CD14-positive monocyte (primary cell): Measurements from ENCODE around the gene ELMO1. TPM values are rescaled to one million over a fixed set of nuclear protein-coding genes. Genes with fewer than 3 reads are reported as not detected.

Experiments
- DNase-seq, 3 donors: peaks; one replicate each; pipeline ENCODE4 v3.0.0-alpha.2; 2011 to 2022
- H2AFZ ChIP-seq: 2 replicates; pipeline ENCODE4 v1.6.0; 2012; ENCODE audit warnings: mild to moderate bottlenecking, low read depth, low read length, inconsistent platforms; ENCODE audit not compliant: insufficient read depth, poor library complexity, severe bottlenecking
- H3K27ac ChIP-seq, 2 donors: 1 replicate in 1 of 2; 2 replicates in 1 of 2; pipeline ENCODE4 v1.5.1; 2012 to 2013; ENCODE audit warnings: low read length in 2 of 2, control low read depth in 1 of 2, inconsistent platforms in 1 of 2, low read depth in 1 of 2, mild to moderate bottlenecking in 1 of 2
- H3K27me3 ChIP-seq, 2 donors: one replicate each; pipeline versions ENCODE4 v1.6.0 to v1.6.1; 2011 to 2013; ENCODE audit warnings: low read length in 2 of 2; ENCODE audit not compliant: control insufficient read depth in 2 of 2, insufficient read depth in 2 of 2
- H3K36me3 ChIP-seq, 2 donors: replicated peaks in 1 of 2; 1 replicate in 1 of 2; 2 replicates in 1 of 2; pipeline versions ENCODE4 v1.5.1 to v1.6.1; 2012 to 2013; ENCODE audit warnings: low read length in 2 of 2, control low read depth in 1 of 2, inconsistent platforms in 1 of 2, mild to moderate bottlenecking in 1 of 2; ENCODE audit not compliant: insufficient read depth in 2 of 2, control insufficient read depth in 1 of 2
- H3K4me1 ChIP-seq, 2 donors: 1 replicate in 1 of 2; 2 replicates in 1 of 2; pipeline versions ENCODE4 v1.5.1 to v1.6.1; 2012 to 2013; ENCODE audit warnings: low read length in 2 of 2, control low read depth in 1 of 2, inconsistent platforms in 1 of 2, mild to moderate bottlenecking in 1 of 2, moderate library complexity in 1 of 2; ENCODE audit not compliant: insufficient read depth in 2 of 2, control insufficient read depth in 1 of 2
- H3K4me2 ChIP-seq: replicated peaks from 2 replicates; pipeline ENCODE3; 2012; ENCODE audit warnings: low read length, moderate library complexity, mild to moderate bottlenecking; ENCODE audit not compliant: poor library complexity, severe bottlenecking; ENCODE audit errors: extremely low read depth
- H3K4me3 ChIP-seq, 3 experiments: fragments of 200-600 bp in 1 of 3; sonication (generic) in 1 of 3; replicated peaks in 1 of 3; 1 replicate in 2 of 3; 2 replicates in 1 of 3; pipeline ENCODE4 v1.5.1; 2011 to 2013; ENCODE audit warnings: low read length in 3 of 3, mild to moderate bottlenecking in 3 of 3, control low read depth in 2 of 3, low read depth in 2 of 3, inconsistent platforms in 1 of 3, moderate library complexity in 1 of 3
- H3K79me2 ChIP-seq: 2 replicates; pipeline ENCODE4 v1.6.0; 2012; ENCODE audit warnings: mild to moderate bottlenecking, control low read depth, inconsistent platforms, low read length, moderate library complexity; ENCODE audit not compliant: insufficient read depth
- H3K9ac ChIP-seq: 2 replicates; pipeline ENCODE4 v1.6.0; 2017; ENCODE audit warnings: low read length, mild to moderate bottlenecking; ENCODE audit not compliant: insufficient read depth, poor library complexity, severe bottlenecking
- H3K9me3 ChIP-seq, 2 donors: replicated peaks in 1 of 2; 1 replicate in 1 of 2; 2 replicates in 1 of 2; pipeline versions ENCODE4 v1.5.1 to v1.6.1; 2012 to 2013; ENCODE audit warnings: low read length in 2 of 2, control low read depth in 1 of 2; ENCODE audit not compliant: control insufficient read depth in 1 of 2, insufficient read depth in 1 of 2
- H4K20me1 ChIP-seq: 2 replicates; pipeline ENCODE4 v1.6.0; 2012; ENCODE audit warnings: mild to moderate bottlenecking, low read length, control low read depth, moderate library complexity; ENCODE audit not compliant: insufficient read depth
- H3K27ac Mint-ChIP-seq, 7 donors: one replicate each; pipeline ENCODE4 v1.8.0; 2020; ENCODE audit warnings: mild to moderate bottlenecking in 7 of 7, mixed read lengths in 7 of 7, moderate library complexity in 6 of 7, inconsistent platforms in 2 of 7
- H3K27me3 Mint-ChIP-seq, 3 donors: one replicate each; pipeline ENCODE4 v1.8.0; 2021 to 2022; ENCODE audit warnings: low read depth in 3 of 3, mild to moderate bottlenecking in 3 of 3, mixed read lengths in 3 of 3, moderate library complexity in 3 of 3, inconsistent platforms in 1 of 3
- H3K36me3 Mint-ChIP-seq, 2 donors: one replicate each; pipeline ENCODE4 v1.8.0; 2020; ENCODE audit warnings: mixed read lengths in 2 of 2, inconsistent platforms in 1 of 2, mild to moderate bottlenecking in 1 of 2
- H3K4me1 Mint-ChIP-seq: one replicate; pipeline ENCODE4 v1.8.0; 2020; ENCODE audit warnings: mild to moderate bottlenecking, mixed read lengths
- H3K4me3 Mint-ChIP-seq, 2 donors: one replicate each; pipeline ENCODE4 v1.8.0; 2020; ENCODE audit warnings: mild to moderate bottlenecking in 2 of 2, mixed read lengths in 2 of 2, moderate library complexity in 1 of 2
- H3K9me3 Mint-ChIP-seq, 7 donors: one replicate each; pipeline ENCODE4 v1.8.0; 2020 to 2022; ENCODE audit warnings: mixed read lengths in 7 of 7, mild to moderate bottlenecking in 6 of 7, moderate library complexity in 6 of 7, inconsistent platforms in 2 of 7
- CTCF ChIP-seq: fragments of 200-600 bp; IDR thresholded peaks from one replicate; pipeline ENCODE4 v1.8.0; 2022; ENCODE audit warnings: antibody characterized with exemption, mild to moderate bottlenecking
- WGBS: methylation state at CpG from one replicate; pipeline ENCODE4 v1.1.5; 2013; ENCODE audit warnings: missing lambda C conversion rate; ENCODE audit not compliant: insufficient coverage; 5-methylcytosine and 5-hydroxymethylcytosine counted together
- intact Hi-C, 2 donors: fragments of 100-400 bp; cut with micrococcal nuclease; formaldehyde crosslinking; loops; one replicate each; pipeline versions ENCODE4 v1.15.0 to v1.15.1; 2023
- polyA plus RNA-seq, 3 donors: library from polyadenylated mRNA; depleted of rRNA in 1 of 3; unstranded in 2 of 3; stranded (reverse) in 1 of 3; fragments of 300-500 nt in 2 of 3; fragments of >200 nt in 1 of 3; fragmentation: Illumina TruSeq in 2 of 3; gene quantifications; 1 replicate in 2 of 3; 2 replicates in 1 of 3; pipeline ENCODE4 v1.2.3, GENCODE V29; 2012 to 2021

ELMO1 gene
- polyA plus RNA-seq, 3 donors: 46.6 to 50.2 (median 46.7) TPM

DNA sequence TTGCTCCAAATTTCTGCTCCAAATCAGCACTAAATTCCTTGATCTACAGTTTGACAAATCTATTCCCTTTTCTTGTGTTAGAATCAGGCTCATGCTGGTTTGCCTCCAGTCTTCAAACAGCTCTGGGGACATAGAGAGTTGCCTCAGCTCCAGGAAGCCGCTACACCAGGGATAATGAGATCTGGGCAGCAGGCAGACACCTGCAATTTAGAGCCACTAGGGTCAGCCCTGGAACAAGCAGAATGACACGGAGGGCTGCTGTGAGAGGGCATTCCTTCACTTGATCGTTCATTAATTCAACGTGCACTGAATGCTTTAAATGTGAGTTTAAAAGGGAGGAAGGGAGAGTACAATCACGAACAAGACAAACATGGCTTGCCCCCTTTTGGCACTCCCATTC lies 3.7 kb upstream of the ELMO1 start:
- Histone ChIP-seq H3K9ac (no peak overlapping the region), H3K27me3 (no peaks in the 10 kb centered on the region), H3K4me1 (peaks cover 12 to 15% of the 10 kb centered on the region in 2 donors), H3K27ac (no peak overlapping the region), H3K79me2 (peaks cover 12% of the 10 kb centered on the region), H3K36me3 (no peaks in the 10 kb centered on the region), H3K4me2 (no peak overlapping the region), H4K20me1 (peaks cover under 1% of the 10 kb centered on the region), H3K9me3 (no peaks in the 10 kb centered on the region), H3K4me3 (no peak overlapping the region), H2AFZ (no peak overlapping the region)
- Mint-ChIP-seq H3K27me3 (peaks cover 2 to 5% (median 3%) of the 10 kb centered on the region in 3 donors), H3K36me3 (peaks cover 0 to 3% of the 10 kb centered on the region in 2 donors), H3K9me3 (no peaks in the 10 kb centered on the region), H3K4me3 (no peak overlapping the region), H3K27ac (no peak overlapping the region), H3K4me1 (peaks cover 17% of the 10 kb centered on the region)
- intact Hi-C loops: no loop called here
- WGBS: 94% methylated on average over 3 of the region's 5 CpGs
- no peak for TF ChIP-seq CTCF
- no peak for DNase-seq

DNA sequence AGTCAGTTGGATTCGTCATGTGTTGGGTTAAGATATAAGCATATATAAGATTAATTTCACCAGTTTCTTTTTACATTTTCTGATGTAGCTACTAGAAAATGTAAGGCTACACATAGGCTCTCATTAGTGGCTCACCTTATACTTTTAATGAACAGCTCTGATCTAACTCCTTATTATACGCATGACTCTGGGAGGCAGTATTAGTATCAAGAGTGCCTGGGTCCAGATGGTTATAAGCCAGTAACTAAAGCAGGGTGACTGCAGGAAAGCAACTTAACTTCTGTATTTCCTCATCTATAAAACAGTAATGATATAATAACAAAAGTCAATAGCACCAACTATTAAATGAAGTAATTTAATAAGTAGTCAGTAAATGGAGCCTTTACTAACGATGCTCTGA lies 1.4 kb upstream of the ELMO1 start:
- Histone ChIP-seq H3K4me3 (no peak overlapping the region), H3K4me1 (peaks cover 34 to 38% of the 10 kb centered on the region in 2 donors), H3K27ac (no peak overlapping the region), H3K79me2 (peaks cover 30% of the 10 kb centered on the region), H3K36me3 (no peaks in the 10 kb centered on the region), H3K9ac (no peak overlapping the region), H3K4me2 (peak overlapping the region; percentile 74), H2AFZ (no peak overlapping the region), H4K20me1 (peaks cover 20% of the 10 kb centered on the region), H3K9me3 (no peaks in the 10 kb centered on the region), H3K27me3 (no peaks in the 10 kb centered on the region)
- no peak overlapping the region for H3K27ac Mint-ChIP-seq
- peaks cover 40% of the 10 kb centered on the region for H3K4me1 Mint-ChIP-seq
- no peak overlapping the region for H3K4me3 Mint-ChIP-seq
- no peak for TF ChIP-seq CTCF
- no CpG with 5 or more reads among the region's 3 CpGs for WGBS
- intact Hi-C loops: no loop called here
- H3K9me3 Mint-ChIP-seq: no peaks in the 10 kb centered on the region
- H3K27me3 Mint-ChIP-seq: peaks cover 0 to 5% (median 2%) of the 10 kb centered on the region in 3 donors
- no peak for DNase-seq
- peaks cover 3 to 4% of the 10 kb centered on the region in 2 donors for H3K36me3 Mint-ChIP-seq
